Left ventricle myocardium inferior (tissue), 1 donor: ENCODE results near the gene MLIP. TPM values are rescaled to one million over a fixed set of nuclear protein-coding genes. Genes with fewer than 3 reads are reported as not detected.

ENCODE experiments used
- DNase-seq: peaks from one replicate; pipeline ENCODE4 v3.0.0-alpha.2; 2020
- H3K27ac ChIP-seq: fragments of 200-600 bp; replicated peaks from 2 replicates; pipeline ENCODE4 v1.8.0; 2021
- H3K27me3 ChIP-seq: fragments of 200-600 bp; 2 replicates; pipeline ENCODE4 v1.8.0; 2021; ENCODE audit warnings: low read depth
- H3K36me3 ChIP-seq: fragments of 200-600 bp; 2 replicates; pipeline ENCODE4 v1.8.0; 2021
- H3K4me1 ChIP-seq: fragments of 200-600 bp; 2 replicates; pipeline ENCODE4 v1.8.0; 2021
- H3K4me3 ChIP-seq: fragments of 200-600 bp; 2 replicates; pipeline ENCODE4 v1.8.0; 2021; ENCODE audit warnings: mild to moderate bottlenecking, moderate library complexity
- H3K9me3 ChIP-seq: fragments of 200-600 bp; replicated peaks from 2 replicates; pipeline ENCODE4 v1.8.0; 2021
- CTCF ChIP-seq: fragments of 200-600 bp; IDR thresholded peaks from 2 replicates; pipeline ENCODE4 v1.8.0; 2021; ENCODE audit warnings: antibody characterized with exemption, mild to moderate bottlenecking, borderline replicate concordance
- intact Hi-C: fragments of 100-400 bp; cut with micrococcal nuclease; formaldehyde crosslinking; loops from one replicate; pipeline ENCODE4 v1.11.0; 2022
- total RNA-seq: library from RNA; stranded (reverse); fragmentation: NEBNext Ultra II Directional; extraction: Animal tissue kit (Norgen Biotek cat#: 25700); gene quantifications from one replicate; pipeline ENCODE4 v1.2.1, GENCODE V29; 2021
- donor health status: DM: no; HTN: yes; CAD: no; lungs with severe emphysema.

Gene MLIP
- total RNA-seq, 1 donor from 2014 or later, result 397 TPM

GRCh38 chr6:54179152-54179551 lies 67.9 kb downstream of the MLIP start:
- Histone ChIP-seq H3K27ac (no peak overlapping the region), H3K4me1 (peaks cover 17% of the 10 kb centered on the region), H3K36me3 (no peaks in the 10 kb centered on the region), H3K4me3 (no peak overlapping the region), H3K27me3 (no peaks in the 10 kb centered on the region), H3K9me3 (peaks cover 6% of the 10 kb centered on the region)
- intact Hi-C loops, result no loop called here
- TF ChIP-seq CTCF, result no peak
- no peak for DNase-seq

DNA sequence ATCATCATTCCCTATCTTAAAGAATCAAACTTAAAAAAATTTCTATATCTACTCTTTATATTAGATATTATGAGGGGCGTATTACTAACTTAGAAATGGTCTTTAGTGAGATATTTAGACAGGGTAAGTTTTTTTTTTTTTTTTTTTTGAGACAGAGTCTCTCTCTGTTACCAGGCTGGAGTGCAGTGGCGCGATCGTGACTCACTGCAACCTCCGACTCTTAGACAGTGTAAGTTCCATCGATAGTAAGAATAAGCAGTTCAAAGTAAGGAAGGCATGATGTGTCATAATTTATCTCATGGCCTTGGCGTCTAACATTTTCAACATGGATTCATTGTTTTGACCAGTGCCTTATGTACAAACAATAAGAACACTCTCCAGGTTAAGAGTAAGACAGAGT lies 72.4 kb downstream of the MLIP start:
- no peak for DNase-seq
- no peaks in the 10 kb centered on the region for H3K36me3 ChIP-seq
- H3K4me1 ChIP-seq, result peaks cover 17% of the 10 kb centered on the region
- H3K27ac ChIP-seq, result no peak overlapping the region
- no peak overlapping the region for H3K4me3 ChIP-seq
- no peaks in the 10 kb centered on the region for H3K27me3 ChIP-seq
- H3K9me3 ChIP-seq, result no peaks in the 10 kb centered on the region
- no peak for TF ChIP-seq CTCF
- intact Hi-C loops, result no loop called here

- intact Hi-C loops, result no loop called here
- TF ChIP-seq CTCF, result no peak
- Histone ChIP-seq H3K9me3 (no peaks in the 10 kb centered on the region), H3K27ac (no peak overlapping the region), H3K27me3 (no peaks in the 10 kb centered on the region), H3K4me1 (peaks cover 3% of the 10 kb centered on the region), H3K4me3 (no peak overlapping the region), H3K36me3 (peaks cover 5% of the 10 kb centered on the region)
- no peak for DNase-seq
These were observed 74.6 kb downstream of the MLIP start for GRCh38 chr6:54185885-54186284.

DNA sequence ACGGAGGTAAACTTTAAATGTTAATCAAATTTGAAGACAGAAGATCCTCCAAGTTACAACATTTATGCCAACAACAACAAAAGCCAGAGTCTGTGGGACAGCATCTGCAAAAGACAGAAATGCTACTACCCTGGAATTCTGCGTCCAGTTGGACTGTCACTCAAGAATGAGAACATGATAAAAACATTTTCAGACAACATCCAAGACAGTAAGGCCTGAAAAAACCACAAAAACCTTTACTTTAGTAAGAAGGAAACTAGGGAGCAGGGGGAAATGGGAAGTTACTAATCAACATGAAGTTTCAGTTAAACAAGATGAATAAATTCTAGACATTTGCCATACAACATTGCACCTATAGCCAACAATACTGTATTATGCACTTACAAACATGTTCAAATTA lies 77.6 kb downstream of the MLIP start:
- Histone ChIP-seq H3K27ac (peak overlapping the region; percentile 14), H3K36me3 (peaks cover 5% of the 10 kb centered on the region)
- no peak for TF ChIP-seq CTCF

DNA sequence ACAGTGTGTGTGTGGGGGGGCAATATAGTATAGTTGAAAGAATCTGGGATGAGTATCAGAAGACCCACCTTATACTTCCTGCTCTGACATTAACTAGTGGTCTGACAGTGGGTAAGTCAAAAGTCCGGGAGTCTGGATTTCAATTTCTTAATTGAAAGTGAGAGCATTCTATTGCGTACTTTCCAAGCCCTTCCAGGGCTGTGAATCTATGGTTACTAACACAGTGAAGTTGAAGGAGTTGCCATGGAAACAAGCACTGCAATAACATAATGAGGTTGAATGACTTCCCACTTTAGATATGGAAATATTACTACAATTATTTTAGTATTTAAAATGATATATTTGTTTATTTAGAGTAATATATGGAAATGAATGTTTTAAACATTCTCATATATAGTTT lies 80.2 kb downstream of the MLIP start:
- H3K4me3 ChIP-seq, result no peak overlapping the region
- H3K4me1 ChIP-seq, result peaks cover 20% of the 10 kb centered on the region
- no peaks in the 10 kb centered on the region for H3K9me3 ChIP-seq
- DNase-seq, result no peak
- intact Hi-C loops, result no loop called here
- no peak for TF ChIP-seq CTCF
- no peak overlapping the region for H3K27ac ChIP-seq
- H3K36me3 ChIP-seq, result peaks cover 5% of the 10 kb centered on the region
- no peaks in the 10 kb centered on the region for H3K27me3 ChIP-seq

More for the DNA sequence above, 77.6 kb downstream of the MLIP start:
- peaks cover 14% of the 10 kb centered on the region for H3K4me1 ChIP-seq
- no peaks in the 10 kb centered on the region for H3K27me3 ChIP-seq
- H3K9me3 ChIP-seq, result no peaks in the 10 kb centered on the region
- no peak for DNase-seq
- intact Hi-C loops, result no loop called here
- H3K4me3 ChIP-seq, result no peak overlapping the region

GRCh38 chr6:54192993-54193392 lies 81.8 kb downstream of the MLIP start:
- Histone ChIP-seq H3K4me1 (peaks cover 20% of the 10 kb centered on the region), H3K4me3 (no peak overlapping the region), H3K27me3 (no peaks in the 10 kb centered on the region), H3K36me3 (peaks cover 5% of the 10 kb centered on the region), H3K9me3 (no peaks in the 10 kb centered on the region), H3K27ac (peak overlapping the region; percentile 37)
- intact Hi-C loops, result no loop called here
- no peak for DNase-seq
- no peak for TF ChIP-seq CTCF
